GM18502 (cell line): ENCODE data around the gene LCA5L.

Experiments
- ATAC-seq: cut with Tn5 transposase; IDR thresholded peaks from one replicate; pipeline ENCODE4 v1.9.1; 2021; ENCODE audit warnings: mild to moderate bottlenecking; ENCODE audit not compliant: unreplicated experiment, poor library complexity

LCA5L gene

DNA sequence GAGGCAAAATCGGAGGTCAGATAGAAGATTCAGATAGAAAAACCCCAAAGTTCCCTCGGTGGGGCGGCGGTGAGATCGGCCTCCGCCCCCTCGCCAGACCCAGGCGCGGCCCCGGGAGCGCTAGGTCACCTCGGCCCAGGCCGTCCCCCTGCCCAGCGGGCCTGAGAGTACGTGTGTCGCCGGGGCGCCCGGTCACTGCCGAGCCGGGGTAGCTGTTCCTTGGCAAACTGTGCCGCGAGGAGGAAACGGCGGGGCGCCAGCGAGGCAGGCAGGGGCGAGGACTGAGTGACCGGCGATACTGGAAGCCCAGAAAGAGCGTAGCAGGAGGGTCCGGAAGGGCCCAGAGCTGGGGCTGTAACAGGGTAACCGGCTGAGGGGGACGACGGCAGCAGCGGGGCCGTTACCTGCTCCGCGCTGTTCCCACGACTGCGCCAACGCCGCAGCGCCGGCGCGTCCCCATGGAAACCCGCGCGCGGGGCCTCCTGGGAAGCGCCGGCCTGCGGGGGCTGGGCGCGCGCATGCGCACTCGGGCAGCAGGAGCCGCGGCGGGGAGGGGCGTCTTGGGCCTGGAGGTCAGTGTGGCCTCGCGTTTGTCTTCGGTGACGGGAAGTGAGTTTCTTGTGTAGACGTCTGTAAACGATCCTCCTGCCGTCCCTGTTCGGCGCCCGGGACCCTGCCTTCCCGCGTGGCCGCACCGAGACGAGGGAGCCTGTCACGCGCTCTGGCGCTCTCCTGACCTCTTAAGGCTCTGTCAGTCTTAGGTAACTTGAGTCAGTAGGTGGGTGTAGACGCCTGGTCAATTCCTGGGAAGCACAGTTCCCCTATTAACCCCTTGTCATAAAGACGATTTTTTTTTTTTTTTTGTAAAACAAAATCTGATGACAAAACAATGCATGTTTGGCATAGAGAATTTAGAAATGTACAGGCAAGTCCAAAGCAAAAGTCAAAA, at the start of gene LCA5L:
TSS of gene LCA5L (minus strand) at position 458 of the 949 bp plus-strand sequence. CDS start 17,285 bp downstream, outside the sequence.
- ATAC-seq = peak; percentile 92

DNA sequence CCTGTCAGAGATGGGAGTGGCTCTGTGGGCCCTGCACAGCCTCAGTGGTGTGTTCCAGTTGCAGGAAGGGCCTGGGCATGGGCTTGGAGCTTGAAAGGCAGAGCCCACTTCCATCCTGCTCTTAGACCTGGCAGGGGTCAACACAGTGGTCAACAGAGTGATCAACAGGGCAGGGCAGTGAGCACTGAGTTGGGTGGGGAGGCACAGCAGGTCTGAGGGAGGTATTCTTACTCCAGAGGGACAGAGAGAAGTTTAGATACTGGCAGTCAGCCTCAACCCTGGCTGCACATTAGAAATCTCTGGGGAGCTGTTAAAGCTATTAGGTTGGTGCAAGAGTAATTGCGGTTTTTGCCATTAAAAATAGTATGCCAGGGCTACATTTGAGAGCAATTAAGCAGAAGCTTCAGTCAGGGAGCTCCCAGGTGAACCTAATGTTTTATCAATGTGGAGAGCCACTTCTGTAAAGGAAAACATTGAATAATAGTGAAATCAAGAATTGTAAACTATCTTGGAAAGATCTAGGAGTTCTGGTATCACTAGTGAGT, 43.9 kb upstream of the LCA5L start:
- ATAC-seq = no peak

DNA sequence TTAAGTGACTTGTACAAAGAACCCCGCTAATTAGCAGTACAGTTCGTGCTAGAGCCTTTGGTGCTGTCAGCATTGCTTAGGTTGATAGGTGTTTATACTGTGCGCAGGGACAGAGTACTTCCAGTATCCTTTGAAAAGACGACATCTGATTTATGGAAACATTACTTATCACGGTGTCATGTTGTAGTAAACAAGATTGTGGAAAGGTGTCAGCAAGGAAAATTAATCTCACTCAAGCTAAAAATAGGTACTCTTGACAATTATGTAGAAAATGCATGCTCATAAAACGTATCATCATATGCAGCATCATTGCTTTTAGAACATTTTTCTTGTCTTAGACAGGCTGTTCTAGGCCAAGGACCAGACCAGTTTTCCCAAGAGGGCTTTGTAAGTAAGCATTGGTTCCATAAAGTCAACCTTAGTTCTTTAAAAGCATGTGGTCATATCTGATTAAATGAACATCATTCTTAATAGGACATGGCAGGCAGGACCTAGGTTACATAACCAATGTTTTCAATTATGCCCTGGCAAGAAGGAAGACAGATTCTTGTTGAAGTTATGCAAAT, 39.2 kb upstream of the LCA5L start:
- no peak for ATAC-seq

DNA sequence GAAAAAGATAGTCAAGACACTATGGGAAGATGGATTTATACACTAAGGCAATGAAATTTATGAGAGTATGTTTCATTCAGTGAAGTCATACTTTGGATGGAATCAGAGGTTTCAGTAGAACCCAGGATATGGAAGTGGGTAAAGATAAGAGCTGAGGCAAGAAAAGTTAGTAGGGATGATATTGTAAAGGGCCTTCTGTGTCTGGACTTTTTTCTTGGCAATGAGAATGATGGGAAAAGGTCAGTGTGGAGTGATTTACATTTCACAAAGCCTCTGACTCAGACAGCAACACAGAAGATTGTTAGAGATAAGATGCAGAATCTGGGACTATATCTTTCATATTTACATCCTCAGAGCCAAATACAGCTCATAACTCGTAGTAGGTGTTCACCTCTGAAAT, 38.3 kb upstream of the LCA5L start:
- no peak for ATAC-seq

DNA sequence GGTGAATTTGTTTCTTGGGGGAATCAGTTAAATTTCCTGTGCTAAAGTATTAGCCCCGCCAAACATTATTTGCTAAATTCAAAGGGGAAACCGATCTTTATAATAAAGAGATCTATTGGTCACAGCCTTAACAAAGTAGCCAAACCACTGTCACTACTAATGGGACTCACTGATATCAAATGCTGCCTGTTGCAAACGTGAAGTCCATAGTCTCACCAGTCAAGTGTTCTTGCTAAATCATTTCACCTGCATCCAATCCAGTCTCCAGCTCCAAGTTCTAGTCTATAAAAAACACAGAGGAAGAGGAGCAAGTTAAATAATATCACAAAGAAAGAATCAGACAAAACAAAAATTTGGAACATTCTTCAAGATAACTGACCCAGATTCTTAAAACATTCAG, 36.3 kb upstream of the LCA5L start:
- ATAC-seq = no peak

DNA sequence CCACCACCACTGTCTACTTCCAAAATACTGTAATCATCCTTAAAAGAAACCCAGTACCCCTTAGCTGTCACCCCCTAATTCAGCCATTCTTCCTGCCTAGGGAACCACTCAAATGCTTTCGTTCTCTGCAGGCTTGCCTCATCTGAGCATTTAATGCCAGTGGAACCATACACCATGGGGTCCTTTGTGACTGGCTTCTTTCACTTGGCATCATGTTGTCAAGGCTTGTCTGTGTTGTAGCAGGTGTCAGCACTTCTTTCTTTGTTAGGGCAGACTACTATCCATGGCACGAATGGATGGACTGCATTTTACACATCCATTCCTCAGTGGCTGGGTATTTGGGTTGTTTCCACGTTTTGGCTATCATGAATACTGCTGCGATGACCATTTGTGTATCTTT, 34.7 kb upstream of the LCA5L start:
- no peak for ATAC-seq

DNA sequence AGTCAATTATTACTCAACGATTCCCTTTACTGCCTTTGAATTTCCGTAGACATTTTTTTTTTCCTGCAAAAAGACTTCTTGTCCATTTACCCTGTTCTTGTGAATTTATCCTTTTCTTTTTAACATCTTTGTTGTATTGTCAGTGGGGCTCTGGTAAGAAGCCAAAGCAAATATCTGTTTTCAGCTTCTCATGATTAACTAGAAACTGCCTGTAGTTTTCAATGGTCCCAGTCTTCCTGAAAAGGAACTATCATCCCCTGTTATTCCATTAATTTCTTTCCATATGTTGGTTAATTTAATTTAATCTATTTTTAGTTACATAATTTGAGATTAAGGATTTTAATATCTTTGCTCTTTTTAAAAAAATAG, 34.2 kb upstream of the LCA5L start:
- ATAC-seq = no peak

DNA sequence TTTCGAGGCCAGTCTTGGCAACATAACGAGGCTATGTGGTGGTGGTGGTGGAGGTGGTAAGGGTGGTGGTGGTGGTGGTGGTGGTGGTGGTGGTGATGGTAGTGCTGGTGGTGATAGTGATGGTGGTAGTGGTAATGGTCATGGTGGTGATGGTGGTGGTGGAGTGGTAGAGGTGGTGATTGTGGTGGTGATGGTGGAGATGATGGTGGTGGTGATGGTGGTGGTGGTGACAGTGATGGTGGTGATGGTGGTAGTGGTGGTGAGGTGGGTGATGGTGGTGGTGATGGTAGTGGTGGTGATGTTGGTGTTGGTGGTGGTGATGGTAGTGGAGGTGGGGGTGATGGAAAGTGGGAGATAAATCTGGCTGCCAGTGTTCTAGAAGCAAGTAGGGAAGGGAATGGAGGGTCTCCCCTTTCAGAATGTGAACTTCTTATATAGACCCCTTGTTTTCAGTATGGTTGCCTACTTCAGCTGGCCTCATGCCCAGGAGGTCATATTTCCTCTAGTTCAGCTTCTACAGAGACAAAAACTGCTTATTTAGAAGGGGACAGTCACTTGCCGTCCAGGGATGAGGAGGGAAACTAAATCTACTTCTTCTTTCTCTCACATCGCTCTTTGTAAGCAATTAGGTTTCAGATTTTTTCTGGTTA, 33.7 kb upstream of the LCA5L start:
- ATAC-seq = no peak

DNA sequence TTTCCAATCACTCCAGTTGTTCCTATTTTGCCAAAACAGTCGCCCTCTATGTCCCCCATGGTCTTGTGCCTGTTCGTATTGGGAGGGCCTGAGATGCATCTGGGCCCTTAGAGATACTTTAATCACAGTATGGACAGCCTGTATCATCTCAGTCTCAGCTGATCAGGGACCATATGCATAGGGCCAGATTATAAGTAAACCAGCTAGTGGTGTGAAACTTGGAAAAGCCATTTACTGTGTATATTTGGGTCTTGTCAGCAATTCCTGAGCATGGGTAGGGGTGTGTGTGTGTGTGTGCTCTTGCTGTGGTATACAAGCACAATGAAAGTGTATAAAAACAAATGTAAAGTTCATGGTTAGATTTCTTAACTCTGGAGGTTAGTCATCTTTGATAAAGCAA, 29.0 kb upstream of the LCA5L start:
- ATAC-seq = no peak

DNA sequence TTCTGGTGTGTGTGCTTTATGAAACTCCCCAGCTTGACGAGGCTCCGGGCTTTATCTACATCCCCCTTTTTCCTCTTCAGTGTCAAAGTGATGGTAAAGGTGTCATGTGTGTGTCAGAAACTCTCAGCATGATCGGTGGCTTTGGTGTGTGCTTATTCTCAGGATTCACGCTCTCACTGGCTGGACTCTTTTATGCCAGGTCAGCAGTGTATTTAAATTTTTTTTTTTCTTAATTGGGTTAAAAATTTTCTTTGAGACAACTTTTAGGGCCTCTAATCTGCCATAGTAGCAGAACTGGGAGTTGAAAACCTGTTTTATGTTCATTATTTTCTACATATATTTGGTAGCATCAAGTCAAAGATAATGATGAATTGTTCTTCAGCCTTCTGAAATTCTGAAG, 27.2 kb upstream of the LCA5L start:
- no peak for ATAC-seq

DNA sequence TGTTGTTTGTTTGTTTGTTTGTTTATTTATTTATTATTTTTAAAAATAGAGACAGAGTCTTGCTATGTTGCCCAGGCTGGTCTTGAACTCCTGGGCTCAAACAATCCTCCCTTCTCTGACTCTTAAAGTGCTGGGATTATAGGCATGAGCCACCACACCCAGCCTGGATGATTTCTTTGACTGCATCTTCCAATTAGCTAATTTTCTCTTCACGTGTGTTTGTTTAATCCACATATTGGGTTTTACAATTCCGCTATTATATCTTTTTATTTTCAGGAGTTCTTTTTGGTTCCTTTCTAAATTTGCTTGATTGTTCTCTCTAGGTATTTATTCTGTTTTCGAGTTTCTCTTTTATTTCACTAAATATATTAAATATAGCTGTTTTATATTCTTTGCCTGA, 26.0 kb upstream of the LCA5L start:
- ATAC-seq = no peak

DNA sequence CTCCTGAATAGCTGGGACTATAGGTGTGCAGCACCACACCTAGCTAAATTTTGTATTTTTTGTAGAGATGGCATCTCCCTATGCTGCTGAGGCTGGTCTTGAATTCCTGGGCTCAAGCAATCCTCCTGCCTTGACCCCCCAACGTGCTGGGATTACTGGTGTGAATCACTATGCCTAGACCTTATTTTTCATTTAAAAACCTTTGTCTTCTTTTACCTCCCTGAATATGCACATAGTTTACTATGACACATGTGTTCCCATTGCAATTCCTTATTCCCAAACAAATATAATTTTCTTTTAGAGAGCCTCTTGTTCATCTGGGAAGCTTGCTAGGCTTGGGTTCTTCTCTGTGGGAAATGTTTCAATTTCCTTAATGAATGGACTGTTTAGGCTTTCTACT, 23.0 kb upstream of the LCA5L start:
- no peak for ATAC-seq

DNA sequence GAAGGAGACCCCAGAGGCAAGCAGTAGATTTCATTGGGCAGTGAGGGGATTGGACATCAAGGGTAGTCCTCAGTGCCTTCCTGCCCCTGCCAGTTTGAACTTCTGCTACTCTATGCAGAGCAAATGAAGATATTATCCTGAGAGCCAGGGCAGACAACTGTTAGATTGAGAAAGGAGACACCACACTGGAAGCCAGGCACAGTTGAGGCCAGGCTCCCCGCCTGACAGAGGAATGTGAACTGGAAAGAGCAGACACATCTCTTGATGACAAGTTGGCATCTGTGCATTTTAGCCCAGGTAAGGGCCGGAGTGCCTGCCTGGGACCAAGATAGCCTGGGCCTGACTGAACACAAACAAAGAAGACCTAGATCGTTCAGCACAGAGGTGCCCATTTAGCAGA, 22.2 kb upstream of the LCA5L start:
- no peak for ATAC-seq

DNA sequence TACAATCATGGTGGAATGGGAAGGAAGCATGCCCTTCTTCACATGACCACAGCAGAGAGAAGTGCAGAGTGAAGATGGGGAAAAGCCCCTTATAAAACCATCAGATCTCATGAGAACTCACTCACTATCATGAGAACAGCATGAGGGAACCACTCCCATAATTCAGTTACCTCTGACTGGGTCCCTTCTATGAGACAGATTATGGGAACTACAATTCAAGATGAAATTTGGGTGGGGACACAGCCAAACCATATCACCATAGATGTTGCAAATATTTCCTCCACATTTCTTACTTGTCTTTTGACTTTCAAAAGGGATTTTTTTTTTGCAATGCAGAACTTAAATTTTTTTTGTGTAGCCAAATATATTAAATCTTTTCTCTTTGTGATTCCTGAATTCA, 21.0 kb upstream of the LCA5L start:
- no peak for ATAC-seq

DNA sequence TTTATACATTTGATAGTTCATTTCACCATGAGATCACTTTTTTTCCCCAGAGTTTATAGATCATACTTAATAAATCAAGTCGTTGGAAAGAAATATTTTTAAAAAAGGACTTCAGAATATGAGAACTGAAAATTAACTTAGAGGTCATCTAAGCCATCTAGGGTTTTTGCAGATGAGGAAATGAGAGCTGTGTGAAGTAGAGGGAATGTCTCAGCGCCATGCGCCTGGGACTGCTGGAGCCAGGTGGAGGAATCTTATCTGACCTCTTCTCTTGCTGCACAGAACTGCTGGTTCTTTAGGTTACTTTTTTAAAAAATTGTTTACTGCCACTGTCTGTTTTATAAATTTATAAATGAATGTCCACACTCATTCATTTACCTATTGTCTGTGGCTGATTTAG, 17.7 kb upstream of the LCA5L start:
- no peak for ATAC-seq

DNA sequence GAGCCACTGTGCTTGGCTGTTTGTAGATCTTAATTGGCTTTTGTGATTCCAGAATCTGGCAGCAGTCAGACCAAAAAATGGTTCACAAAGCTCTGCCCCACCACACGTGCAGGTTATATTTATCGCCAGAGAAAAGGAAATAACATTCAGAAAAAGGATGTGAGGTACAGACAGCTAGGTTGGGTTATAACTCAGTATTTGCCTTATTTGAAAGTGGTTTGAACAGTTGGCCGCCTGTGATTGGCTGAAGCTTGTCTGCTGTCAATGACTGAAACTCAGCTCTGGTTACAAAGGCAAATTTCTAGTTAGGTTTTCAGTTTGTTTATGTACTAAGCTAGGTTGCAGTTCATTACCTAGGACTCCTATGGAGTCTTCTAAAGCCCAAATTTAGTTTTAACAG, 15.8 kb upstream of the LCA5L start:
- no peak for ATAC-seq

DNA sequence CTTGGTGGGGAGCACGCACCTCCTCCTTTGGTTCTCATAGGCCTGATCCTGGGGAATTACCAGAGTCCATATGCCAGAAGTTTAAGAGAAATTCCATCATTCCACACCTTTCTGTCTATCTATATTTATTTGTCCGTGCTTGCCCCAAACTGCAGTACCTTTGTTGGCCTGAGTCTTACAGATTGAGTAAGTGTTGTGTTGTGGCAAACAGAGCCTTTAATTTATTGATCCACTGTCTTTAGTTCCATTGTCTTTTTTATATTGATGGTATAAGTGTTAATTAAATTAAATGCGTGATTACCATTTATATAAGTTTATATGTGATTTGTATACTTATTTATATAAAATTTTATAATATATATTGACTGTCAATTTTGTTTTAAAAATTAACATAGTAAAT, 11.1 kb upstream of the LCA5L start:
- ATAC-seq = no peak

DNA sequence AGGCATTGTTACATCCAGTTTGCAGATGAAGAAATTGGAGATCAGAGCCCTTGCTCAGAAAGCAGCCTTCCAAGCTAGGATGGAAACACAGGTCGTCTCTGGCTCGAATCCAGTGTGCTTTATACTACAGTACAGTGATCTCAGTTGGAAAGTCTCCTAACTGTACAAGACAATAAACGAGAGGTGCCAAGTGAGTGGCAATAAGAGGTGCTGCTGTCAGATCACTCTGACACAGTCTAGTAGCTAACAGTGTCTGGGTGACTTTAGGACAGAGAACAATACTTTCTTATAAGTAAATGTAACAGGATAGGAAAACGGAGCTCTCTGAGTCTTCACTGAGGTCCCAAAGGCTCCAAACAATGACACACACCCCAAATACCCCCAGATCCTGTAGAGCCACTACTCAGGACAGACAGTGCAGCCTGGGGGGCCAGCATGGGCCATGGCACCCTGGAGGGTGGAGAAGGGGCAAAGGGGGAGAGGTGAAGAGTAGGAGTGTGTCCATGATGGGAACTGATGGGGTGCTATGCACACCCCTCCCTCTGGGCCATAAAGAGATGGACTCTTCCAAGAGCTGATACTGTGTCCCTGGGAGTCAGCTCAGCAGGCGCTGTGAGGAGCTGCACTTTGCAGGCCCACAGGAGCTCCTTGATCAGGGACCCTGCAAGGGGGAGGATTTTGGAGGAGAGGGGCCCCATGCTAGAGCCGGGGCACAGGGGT, 9.5 kb upstream of the LCA5L start:
- no peak for ATAC-seq

DNA sequence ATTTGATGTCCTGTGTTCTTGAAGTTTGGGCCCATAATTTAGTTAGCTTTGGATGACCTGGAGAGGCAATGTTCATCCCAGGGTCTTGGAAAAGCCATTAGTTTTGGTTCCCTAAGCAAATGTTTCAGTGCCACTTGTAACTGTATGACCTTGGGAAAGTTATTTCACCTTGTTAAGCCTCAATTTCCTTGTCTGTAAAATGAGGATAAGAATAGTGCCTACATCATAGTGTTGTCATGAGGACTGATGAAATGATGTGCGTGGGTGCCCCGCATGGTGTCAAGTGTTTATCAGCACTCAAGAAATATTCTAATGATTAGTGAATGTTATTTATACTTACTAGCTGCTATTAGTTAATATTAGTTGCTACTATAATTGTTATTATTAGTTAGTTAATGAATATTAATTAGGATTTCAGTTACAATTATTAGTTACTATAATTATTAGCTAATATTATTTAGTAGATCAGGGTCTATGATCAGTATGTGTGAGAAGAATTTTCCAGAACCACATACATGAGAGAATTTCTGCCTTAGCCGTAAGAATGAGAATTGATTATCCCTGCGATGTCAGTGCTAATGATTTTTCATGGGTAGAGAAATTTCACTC, 8.1 kb upstream of the LCA5L start:
- no peak for ATAC-seq

DNA sequence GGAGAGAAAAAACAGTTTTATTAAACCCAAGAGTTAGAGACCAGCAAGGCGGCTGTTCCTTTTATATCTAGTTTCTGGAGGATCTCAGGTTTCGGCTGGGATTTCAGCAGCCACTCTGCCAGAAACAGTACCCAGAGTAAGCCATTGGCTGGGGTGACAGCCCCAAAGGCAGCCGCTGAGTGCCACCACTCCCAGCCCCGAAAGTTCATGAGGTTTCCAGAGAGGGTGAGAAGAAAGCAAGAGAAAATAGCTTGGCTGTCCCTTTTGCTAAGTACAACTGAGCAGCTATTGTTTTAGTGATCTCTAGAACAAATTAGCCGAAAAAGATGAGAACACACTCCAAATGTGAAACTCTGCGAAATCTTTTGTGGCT, 7.4 kb upstream of the LCA5L start:
- ATAC-seq = no peak
